GM19452 (cell line): ENCODE data around the gene TICAM2.

ENCODE experiments used
- ATAC-seq: cut with Tn5 transposase; IDR thresholded peaks from one replicate; pipeline ENCODE4 v1.9.1; 2021; ENCODE audit not compliant: unreplicated experiment

Gene TICAM2

DNA sequence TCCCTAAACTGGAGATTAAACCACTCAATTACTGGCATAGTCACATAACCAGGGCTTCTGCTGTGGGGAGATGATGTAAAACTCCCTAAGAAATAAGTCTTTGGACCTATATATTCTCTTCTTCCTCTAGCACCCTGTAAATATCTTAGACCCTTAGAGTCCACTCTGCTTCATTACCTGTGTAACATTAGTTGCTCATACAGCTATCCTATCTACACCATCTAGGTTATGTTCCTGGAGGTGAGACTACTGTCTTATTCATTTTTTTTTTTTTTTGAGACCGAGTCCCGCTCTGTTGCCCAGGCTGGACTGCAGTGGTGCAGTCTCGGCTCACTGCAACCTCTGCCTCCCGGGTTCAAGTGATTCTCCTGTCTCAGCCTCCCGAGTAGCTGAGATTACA lies 9.6 kb upstream of the TICAM2 start:
- no peak for ATAC-seq

DNA sequence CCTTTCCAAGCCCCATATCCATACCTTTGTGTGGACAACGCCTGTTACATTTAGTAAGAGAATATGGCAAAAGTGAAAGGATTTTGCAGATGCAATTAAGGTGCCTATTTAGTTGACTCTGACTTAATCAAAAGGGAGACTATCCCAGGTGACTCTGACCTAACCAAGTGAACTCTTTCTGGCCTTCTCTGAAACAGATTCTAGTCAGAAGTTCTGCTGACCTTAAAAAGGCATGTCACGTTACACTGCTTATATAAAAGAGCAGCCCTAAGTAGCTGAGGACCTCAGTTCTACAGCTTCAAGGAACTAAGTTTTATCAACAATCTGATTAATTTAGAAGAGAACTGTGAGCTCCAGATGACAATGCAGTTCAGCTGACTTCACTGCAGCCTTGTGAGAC lies 5.7 kb upstream of the TICAM2 start:
- ATAC-seq = no peak

DNA sequence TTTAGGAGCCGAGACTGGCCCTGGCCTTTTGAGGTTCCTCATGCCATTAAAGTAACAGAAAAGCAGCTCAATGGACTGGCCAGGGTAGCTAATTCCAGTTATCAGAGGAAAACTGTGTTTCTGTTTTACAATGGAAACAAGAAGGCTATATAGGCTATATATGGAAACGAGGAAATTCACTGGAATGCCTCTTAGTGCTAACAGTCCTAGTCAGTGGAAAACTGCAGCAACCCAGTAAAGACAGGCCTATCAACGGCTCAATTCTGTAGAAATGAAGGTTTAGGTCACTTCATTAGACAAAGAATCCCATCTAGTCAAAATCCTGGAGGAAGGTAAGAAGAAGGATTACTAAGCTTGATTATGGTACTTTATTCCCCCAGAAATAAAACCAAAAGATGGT lies 3.2 kb upstream of the TICAM2 start:
- ATAC-seq = no peak

DNA sequence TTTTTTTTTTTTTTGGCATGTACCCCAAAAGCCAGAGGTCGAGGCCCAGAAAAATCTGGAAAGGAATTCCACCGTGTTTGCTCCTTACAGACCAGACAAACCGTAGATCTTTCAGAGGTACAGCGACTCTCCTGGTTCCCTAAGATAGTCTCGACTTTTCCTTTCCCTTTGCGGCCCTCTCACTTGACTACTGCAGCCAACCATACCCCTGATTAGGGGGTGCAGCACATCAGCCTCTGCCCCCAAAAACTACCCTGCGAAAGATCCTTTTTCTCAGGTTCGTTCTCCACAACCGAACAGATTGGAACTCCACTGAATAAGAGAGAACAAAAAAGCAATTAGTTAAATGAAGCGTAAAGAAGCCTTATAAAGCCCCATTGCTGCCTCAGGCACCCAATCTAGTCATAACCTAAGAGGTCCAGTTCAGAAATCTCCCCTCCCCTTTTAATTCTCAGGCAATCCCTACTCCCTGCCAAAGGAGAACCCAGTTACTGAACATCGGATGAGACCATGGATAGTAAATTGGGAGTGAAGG lies 379 bp upstream of the TICAM2 start:
- peak; percentile 9 for ATAC-seq

DNA sequence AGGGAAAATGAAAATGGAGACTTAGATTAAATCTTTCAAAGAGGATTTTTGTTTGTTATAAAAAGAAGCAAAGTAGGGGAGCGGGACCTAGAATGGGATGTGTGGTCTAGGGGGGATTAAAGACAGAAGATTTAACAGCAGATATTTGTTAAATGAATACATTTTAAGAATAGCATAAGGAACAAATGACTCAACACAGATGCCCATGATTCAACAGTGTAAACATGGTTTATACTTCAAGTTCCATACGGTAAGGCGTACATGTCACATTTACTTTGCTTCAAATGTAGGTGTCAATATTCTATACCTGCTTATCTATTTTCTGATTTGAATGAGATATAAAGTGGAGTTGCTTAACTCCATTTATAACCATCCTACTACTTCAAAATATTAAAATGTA lies 1.5 kb downstream of the TICAM2 start:
- ATAC-seq = no peak

DNA sequence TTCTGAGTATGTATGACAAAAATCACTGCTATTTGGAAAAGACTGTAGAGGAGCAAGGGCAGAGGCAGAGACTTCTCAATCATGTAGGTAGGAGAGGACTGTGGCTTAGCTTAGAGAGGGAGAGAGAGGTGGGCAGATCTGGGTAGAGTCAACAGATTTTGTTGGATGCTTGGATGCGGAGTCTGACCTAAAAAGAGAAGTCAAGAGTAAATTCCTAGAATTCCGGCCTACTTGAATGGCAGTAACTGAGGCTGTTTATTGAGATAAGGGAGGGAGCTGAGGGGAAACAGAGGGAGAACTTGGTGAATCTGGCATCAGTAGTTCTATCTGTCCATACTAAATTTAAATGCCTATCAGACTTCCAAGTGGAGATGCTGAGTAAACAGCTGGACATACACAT lies 2.4 kb downstream of the TICAM2 start:
- no peak for ATAC-seq

DNA sequence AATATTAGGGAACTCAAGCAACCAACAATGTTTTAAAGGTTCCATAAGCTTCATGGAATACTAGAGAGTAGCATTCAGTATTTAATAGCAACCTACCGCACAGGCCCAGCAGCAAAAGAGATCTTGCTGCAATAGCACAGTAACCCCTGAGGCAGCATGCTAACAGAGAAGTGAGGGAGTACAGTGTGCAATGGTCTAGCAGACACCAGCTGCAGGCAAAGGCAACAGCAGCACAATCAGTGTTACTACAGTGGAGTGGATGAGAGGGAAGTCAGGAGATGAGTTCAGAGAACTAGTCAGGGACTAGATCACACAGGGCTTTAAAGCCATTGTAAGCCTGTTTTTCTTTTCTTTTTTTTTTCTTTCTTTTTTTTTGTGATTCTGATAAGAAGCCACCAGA lies 2.8 kb downstream of the TICAM2 start:
- ATAC-seq = peak; percentile 37

DNA sequence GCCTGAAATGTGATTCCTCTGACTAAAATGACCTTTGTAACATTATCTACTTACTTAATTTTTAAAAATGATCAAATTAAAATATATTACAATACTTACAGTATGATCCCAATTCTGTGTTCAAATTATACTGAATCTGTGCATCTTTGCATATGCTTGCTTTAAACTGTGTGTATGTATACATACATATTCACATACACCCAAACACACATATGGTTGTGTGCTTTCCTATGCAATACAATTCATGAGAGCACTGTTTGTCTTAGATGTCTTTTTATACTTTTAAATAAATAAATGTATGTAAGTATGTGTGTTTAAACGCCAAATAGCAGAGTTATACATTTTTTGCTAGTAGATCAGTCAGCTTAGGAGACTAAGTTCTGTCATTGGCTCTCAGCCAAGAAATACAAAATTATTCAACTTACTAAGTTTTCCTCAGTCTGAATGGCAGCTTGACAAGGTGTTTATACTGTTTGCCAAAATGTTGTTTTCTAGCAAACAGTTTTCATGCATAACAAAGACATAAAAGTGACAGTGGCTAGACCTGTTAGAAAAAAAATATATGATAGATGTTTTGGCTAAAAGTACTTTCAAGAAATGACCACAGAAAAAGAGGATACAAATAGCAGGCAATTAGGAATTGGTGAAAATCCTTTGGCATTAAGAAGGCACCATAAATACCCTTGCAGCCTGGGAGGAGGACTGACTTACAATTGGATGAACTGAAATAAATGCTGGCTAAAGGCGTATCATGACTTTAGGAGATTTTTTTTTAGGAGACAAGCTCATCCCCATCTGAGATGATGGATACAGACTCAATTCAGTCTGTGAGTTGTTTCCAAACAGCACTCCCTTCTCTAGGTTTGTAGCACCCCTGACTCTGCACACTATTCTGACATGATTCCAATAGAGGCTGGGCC lies 7.9 kb downstream of the TICAM2 start:
- no peak for ATAC-seq

DNA sequence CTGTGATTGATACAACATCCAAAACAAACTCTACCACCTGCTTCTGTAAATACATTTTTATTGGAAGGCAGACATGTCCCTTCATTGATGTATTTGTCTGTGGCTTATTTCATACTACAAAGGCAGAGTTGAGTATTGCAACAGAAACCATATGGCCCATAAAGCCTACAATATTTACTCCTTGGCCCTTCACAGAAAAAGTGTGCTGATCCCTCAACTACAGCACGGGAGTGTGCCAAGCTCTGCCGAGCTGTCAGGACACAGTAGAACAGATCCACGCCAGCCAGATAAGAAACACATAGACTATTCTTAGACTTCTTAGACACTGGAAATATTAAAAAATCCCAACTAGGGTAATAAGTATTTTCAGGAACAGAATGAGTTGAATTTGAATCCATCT lies 13.2 kb downstream of the TICAM2 start:
- ATAC-seq = no peak

DNA sequence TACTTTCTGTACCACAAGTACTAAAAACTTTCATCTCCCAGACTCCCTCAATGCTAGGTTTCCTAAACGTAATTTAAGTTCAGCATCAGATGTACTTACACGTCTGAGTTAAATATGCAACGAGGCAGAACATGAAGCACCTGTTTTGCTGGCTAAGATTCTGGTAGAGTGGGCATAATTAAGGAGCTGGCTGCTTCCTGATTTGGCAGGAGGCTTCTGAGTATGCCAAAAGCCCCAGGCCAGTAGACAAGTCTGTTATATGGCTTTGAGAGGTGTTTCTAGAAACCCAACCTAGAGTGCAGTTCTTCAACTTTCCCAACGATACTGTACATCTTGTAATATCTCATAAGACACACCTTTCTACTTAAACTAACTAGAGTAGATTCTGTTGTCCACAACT lies 13.6 kb downstream of the TICAM2 start:
- ATAC-seq = no peak

DNA sequence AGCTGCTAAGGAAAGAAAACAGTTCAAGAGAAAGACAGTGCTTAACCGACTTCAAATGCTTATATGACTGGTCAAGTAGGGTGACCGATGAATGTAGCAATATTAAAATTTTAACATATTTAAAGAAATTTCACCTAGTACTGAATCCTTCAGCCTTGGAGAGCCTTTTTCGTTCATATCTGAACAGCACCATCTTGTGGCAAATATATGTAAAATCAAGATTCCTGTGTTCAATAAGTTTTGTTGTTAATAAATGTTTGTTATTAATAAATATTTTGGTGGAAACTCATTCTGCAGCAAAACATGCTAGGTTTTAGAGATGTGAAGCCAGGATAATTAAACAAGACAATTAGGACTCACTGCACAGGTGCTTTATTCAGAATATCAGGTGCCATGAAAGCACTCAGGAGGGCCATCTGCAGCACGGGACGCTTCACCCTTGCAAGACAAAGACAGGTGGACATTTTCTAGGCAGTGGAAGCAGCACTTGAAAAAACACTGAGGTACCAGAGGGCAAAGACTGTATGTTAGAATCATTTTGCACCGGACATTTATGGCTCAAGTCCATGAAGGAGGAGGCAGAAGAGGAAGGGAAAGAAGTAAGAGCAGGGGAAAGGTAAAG lies 15.6 kb downstream of the TICAM2 start:
- ATAC-seq = peak; percentile 51

DNA sequence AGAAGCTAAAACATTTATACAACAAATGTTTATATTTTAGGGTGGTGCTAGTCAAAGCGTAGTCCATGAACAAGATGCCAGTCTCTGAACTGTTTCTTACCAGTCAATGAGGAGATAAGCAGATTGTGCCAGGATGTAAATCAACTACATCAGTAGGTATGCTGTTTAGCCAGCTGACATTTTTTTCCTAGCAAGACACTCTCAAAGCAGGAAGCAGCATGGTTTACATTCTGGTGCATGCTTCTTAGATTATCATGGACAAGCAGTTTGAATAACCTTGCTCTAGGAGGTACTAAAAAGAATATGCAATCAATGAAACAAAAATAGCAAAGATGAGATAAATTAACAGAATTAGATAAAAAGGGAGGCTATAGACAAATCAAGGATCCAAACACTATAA lies 17.0 kb downstream of the TICAM2 start:
- ATAC-seq = no peak

DNA sequence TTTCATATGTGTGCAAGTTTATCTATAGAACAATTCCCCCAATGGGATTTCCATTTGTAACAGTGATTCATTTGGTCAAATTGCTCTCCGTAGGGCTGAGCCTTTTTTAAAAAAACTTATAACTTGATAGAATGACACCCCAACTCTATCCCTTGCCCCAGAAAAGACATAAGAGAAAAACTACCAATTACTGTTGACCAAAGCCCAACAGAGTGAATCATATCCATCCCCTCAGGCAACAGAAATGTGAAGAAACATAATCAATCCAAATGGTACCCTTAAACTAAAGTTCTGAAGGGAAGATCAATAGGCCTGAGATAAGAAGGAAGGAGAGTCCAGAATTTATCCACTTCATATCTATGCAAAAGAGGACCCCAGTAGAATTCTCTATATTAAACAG lies 17.8 kb downstream of the TICAM2 start:
- no peak for ATAC-seq

DNA sequence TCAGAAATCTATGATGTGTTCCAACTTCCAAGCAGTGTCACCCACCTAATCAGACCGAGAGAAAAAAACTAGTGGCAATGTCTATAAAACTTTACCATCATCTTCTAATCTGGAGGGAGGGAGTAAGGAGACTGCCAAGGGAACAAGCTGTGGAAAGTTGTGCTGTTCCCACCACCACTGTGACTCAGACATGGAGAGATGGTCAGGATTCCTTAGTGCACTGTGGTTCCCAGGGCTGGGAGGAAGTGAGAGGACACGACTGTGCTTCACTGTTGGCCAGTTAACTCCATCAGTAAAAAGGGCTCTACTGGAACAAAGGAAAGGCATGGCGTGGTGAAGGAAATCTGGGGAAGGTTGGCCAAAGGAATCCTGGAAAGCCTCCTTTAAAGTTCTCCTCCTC lies 18.8 kb downstream of the TICAM2 start:
- no peak for ATAC-seq

DNA sequence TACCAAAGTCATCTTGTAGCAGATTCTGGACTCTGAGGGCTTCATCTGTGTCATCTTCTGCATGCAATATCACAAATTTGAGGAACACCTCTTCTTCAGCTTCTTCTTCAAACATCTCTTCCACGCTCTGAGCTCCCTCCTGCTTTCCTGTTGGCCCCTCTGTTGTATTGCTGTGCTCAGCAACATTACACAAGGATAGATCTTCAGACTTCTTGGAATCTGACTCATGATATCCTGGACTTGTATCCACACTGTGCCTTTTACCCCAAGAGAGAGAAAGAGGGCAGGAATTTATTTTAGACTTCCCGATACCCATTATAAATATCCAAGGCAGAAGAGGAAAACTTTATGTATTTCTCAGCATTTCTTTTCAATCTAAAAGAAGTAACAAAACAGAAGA lies 21.3 kb downstream of the TICAM2 start:
- no peak for ATAC-seq

DNA sequence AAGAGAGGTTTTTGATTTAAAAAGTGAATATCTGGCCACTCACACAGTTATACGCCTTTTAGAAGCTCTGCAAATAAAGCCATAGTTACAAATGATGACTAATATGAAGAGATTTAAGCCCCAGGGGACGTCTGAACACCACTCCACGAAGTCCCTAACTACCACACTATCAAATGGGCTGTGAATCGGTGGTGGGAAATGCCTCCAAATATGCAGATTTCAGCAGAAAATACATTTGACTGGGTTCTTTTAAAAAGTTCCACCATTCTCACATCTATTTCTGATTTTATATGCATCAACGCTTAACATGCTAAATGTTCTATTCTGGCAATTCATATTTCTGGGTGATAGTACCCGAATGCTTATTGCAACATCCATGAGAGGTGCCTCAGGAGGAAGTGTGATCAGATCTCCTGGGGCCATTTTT lies 22.5 kb downstream of the TICAM2 start:
- peak; percentile 68 for ATAC-seq

DNA sequence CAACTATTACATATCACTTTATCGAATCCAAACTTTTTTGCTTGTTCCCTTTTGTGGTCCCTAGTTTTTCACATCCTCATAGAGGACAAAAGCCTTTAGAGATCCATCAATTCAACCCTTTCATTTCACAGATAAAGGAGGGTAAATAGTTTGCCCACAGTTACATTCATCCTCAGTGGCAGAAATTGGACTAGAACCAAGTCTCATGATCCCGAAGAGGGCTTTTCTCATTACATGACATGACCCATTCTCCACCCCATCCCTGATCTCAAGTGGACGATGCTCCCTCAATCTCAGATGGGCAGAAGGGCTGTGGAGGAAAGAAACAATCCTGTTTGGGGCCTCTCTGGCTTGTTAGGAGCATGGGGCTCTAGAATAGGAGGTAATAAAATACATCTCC lies 23.1 kb downstream of the TICAM2 start:
- peak; percentile 4 for ATAC-seq

DNA sequence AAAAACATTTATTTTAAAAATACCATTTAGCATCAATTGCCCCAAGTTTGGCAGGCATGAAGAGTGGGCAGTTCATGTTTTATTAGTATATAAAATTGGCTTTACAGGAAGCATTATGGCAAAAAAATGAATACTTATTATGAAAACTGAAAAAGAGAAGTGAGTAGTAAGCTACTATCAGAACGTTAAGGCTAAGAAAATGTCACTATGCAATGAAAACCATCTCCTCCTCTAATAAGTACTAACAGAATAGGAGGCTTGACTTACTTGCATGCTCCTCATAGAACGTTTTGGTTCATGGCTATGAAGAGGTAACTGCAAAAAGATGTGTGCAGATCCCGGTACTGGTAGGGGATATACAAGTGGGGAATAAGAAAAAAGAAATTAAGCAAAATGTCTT lies 23.6 kb downstream of the TICAM2 start:
- ATAC-seq = peak; percentile 50

DNA sequence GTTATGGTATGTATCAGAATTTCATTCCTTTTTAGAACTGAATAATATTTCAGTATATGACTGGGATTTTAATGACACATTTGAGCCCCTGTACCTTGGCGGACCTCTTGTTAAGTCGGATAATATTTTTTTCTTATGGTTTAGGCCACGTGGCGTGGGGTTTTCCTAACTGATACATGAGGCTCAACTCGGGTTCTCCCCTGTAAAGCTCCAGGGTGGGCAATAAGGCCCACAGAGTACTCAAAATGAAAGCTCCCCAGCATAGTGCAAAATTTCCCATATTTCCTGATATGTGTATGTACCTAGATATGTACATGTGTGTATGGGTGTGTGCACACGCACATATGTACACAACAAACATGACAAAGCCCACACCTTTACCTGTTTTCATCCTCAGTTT lies 24.5 kb downstream of the TICAM2 start:
- ATAC-seq = no peak

DNA sequence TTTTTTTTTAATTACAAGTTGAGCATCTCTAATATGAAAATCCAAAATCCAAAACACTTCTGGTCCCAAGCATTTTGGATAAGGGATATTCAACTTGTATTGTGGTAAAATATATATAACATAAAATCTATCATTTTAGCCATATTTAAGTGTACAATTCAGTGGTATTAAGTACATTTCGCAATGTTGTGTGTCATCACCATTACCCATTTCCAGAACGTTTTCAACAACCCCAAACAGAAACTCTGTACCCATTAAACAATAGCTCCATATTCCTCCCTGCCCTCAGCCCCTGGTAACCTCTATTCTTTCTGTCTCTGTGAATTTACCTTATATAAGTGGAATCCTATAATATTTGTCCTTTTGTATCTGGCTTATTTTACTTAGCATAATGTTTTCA lies 24.9 kb downstream of the TICAM2 start:
- ATAC-seq = no peak

DNA sequence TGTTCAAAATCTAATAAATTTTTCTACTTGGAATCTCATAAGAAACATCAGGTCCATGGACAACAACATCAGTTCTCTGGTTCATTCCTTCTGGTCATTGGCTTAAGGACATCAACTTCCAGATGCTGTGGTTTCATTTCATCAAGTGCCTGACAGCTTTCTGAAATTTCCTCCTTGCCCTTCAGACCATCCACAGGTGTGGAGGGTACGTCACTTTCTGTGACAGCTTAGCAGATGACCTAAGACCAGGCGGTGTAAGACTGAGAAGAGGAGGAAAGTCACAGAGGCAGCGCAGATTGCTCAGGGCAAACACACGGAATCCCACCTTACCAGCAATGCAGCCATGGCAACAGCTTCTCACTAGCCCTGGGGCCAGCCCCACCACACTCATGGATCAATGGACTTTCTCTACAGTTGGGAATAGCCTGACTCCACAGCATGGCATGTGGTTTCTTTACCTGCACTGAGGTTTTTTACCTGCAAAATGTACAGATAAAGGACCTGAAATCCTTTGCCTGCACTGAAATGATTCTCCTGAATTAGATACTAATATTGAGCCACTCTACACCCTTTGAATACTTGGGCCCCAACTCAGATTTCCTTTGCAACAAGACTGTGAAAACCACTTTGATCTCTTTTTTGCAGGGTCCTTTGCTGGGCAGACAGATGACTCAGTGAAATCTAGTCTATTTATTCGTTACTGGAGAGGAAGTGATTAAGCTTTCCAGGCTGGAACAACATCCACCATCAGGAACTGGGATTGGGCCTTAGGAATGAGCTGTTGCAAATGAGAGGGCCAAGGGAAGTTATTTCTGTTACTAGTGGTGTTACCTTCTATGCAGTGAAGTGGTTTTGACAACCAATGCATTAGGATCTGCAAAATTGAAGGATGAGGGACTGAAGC lies 26.9 kb downstream of the TICAM2 start:
- no peak for ATAC-seq
